Activated CD8-positive, alpha-beta memory T cell treated with anti-CD3 and anti-CD28 coated beads, Interleukin-2, amount 50 U/mL, for 24 hours (primary cell): ENCODE measurements around the gene CCL15.

Experiments used
- DNase-seq: peaks from one replicate; pipeline ENCODE4 v3.0.0-alpha.2; 2020; ENCODE audit errors: extremely low read depth

The CCL15 gene

GRCh38 chr17:35991075-35991474, 10.3 kb downstream of the CCL15 start:
- no peak for DNase-seq

GRCh38 chr17:35988164-35988563, 13.2 kb downstream of the CCL15 start:
- DNase-seq, result no peak

GRCh38 chr17:35986643-35987042, 14.7 kb downstream of the CCL15 start, which contains the start of gene CCL14:
Gene CCL14 (minus strand): TSS chr17:35986729. CDS start chr17:35986649, 80 bp downstream.
- no peak for DNase-seq

GRCh38 chr17:35984140-35984539, 17.2 kb downstream of the CCL15 start:
- DNase-seq, result no peak

- no peak for DNase-seq
Measured at GRCh38 chr17:35982409-35983191, 18.8 kb downstream of the CCL15 start.

- no peak for DNase-seq
Measured at GRCh38 chr17:35981908-35982330, 19.4 kb downstream of the CCL15 start.

GRCh38 chr17:35981246-35981645, 20.1 kb downstream of the CCL15 start, which contains the start of gene CCL16:
Gene CCL16 (minus strand): TSS chr17:35981497. CDS start chr17:35981420, 77 bp downstream.
- DNase-seq, result no peak

GRCh38 chr17:35978346-35978745, 23.0 kb downstream of the CCL15 start:
- no peak for DNase-seq

GRCh38 chr17:35977509-35977908, 23.8 kb downstream of the CCL15 start:
- no peak for DNase-seq

- DNase-seq, result no peak
Measured at GRCh38 chr17:35973333-35974260, 27.8 kb downstream of the CCL15 start.

- DNase-seq, result no peak
Measured at GRCh38 chr17:35972945-35973332, 28.4 kb downstream of the CCL15 start.

GRCh38 chr17:35972535-35972934, 28.8 kb downstream of the CCL15 start:
- no peak for DNase-seq

GRCh38 chr17:35972066-35972465, 29.3 kb downstream of the CCL15 start:
- DNase-seq, result no peak

- DNase-seq, result peak; percentile 46
Measured at GRCh38 chr17:35969558-35970380, 31.6 kb downstream of the CCL15 start.

GRCh38 chr17:35968520-35969054, 32.8 kb downstream of the CCL15 start:
- no peak for DNase-seq

GRCh38 chr17:35965272-35965671, 36.1 kb downstream of the CCL15 start:
- DNase-seq, result no peak

GRCh38 chr17:35963663-35964062, 37.7 kb downstream of the CCL15 start:
- no peak for DNase-seq

GRCh38 chr17:35953720-35954119, 47.6 kb downstream of the CCL15 start:
- DNase-seq, result no peak

GRCh38 chr17:35949401-35949800, 52.0 kb downstream of the CCL15 start:
- no peak for DNase-seq

GRCh38 chr17:35948092-35948491, 53.3 kb downstream of the CCL15 start:
- DNase-seq, result no peak
